ENCODE data around the gene BSDC1. TPM values are rescaled to one million over a fixed set of nuclear protein-coding genes. Genes with fewer than 3 reads are reported as not detected.

The BSDC1 gene
- total RNA-seq, 1 experiment from 2014 or later = 44.3 TPM

GRCh38 chr1:32353886-32354570 is 40.2 kb downstream of the BSDC1 start:
- H3K4me3 Mint-ChIP-seq = no peak overlapping the region
- DNase-seq (ENCODE audit: low spot score) (no peak), ATAC-seq (no peak)
- peaks cover 18% of the 10 kb centered on the region for H3K4me1 Mint-ChIP-seq
- peaks cover 11% of the 10 kb centered on the region for H3K9me3 Mint-ChIP-seq
- peak overlapping the region; percentile 31; the same call in 1 of the 2 replicates for H3K27ac Mint-ChIP-seq
- peaks cover 52% of the 10 kb centered on the region for H3K27me3 Mint-ChIP-seq (ENCODE audit: low read depth)
- TF ChIP-seq SOX15 (CRISPR knock-in tag; IDR thresholded peaks at IDR 0.05) = no peak
- no peak for TF ChIP-seq CREB1 (CRISPR knock-in tag; IDR thresholded peaks at IDR 0.05)
- TF ChIP-seq AR (CRISPR knock-in tag; IDR thresholded peaks at IDR 0.05) = no peak
- TF ChIP-seq NR2C2 (CRISPR knock-in tag; IDR thresholded peaks at IDR 0.05) = no peak
- TF ChIP-seq ELF4 (CRISPR knock-in tag; IDR thresholded peaks at IDR 0.05; ENCODE audit: low read depth) = no peak
- TF ChIP-seq FOXK1 (CRISPR knock-in tag; IDR thresholded peaks at IDR 0.05) = no peak
- no peak for TF ChIP-seq ZBTB43 (CRISPR knock-in tag; IDR thresholded peaks at IDR 0.05)
- POLR2A ChIA-PET = interaction anchor here (1.0 to 2.6 kb wide), 3 partner anchors 12 to 40 kb away, joined by 3 to 18 read pairs (median 8); partner anchors contain the start of genes BSDC1 and MARCKSL1
- CTCF ChIA-PET = interaction anchor here (0.9 kb wide), 1 partner anchor 105 kb away, joined by 3 read pairs; no protein-coding TSS in a partner anchor
- H3K36me3 Mint-ChIP-seq = peaks cover 11% of the 10 kb centered on the region

- CTCF ChIA-PET = interaction anchor here (0.9 kb wide), 1 partner anchor 105 kb away, joined by 3 read pairs; no protein-coding TSS in a partner anchor
- peaks cover 11% of the 10 kb centered on the region for H3K9me3 Mint-ChIP-seq
- H3K27me3 Mint-ChIP-seq (ENCODE audit: low read depth) = peaks cover 52% of the 10 kb centered on the region
- ATAC-seq (no peak), DNase-seq (ENCODE audit: low spot score) (no peak)
- peaks cover 11% of the 10 kb centered on the region for H3K36me3 Mint-ChIP-seq
- peaks cover 18% of the 10 kb centered on the region for H3K4me1 Mint-ChIP-seq
- peak overlapping the region; percentile 31; the same call in 1 of the 2 replicates for H3K27ac Mint-ChIP-seq
- POLR2A ChIA-PET = interaction anchor here (1.0 to 2.6 kb wide), 3 partner anchors 12 to 41 kb away, joined by 3 to 18 read pairs (median 8); partner anchors contain the start of genes BSDC1 and MARCKSL1
- peak overlapping the region; percentile 60; the same call in 1 of the 2 replicates for H3K4me3 Mint-ChIP-seq
- TF ChIP-seq FOXP1 (CRISPR knock-in tag; IDR thresholded peaks at IDR 0.05; ENCODE audit: borderline replicate concordance) (no peak), OVOL2 (CRISPR knock-in tag; IDR thresholded peaks at IDR 0.05; ENCODE audit: borderline replicate concordance) (no peak), ATF3 (CRISPR knock-in tag; conservative IDR thresholded peaks at IDR 0.05) (no peak), MXD4 (CRISPR knock-in tag; IDR thresholded peaks at IDR 0.05; ENCODE audit: borderline replicate concordance) (no peak), TCF7 (CRISPR knock-in tag; IDR thresholded peaks at IDR 0.05; ENCODE audit: low read depth) (no peak), ERG (CRISPR knock-in tag; IDR thresholded peaks at IDR 0.05) (no peak), ZNF532 (CRISPR knock-in tag; IDR thresholded peaks at IDR 0.05; ENCODE audit: borderline replicate concordance) (no peak), ESRRA (CRISPR knock-in tag; IDR thresholded peaks at IDR 0.05; ENCODE audit: borderline replicate concordance) (no peak), ZBTB43 (CRISPR knock-in tag; IDR thresholded peaks at IDR 0.05) (no peak), ATF6 (CRISPR knock-in tag; IDR thresholded peaks at IDR 0.05) (no peak), JUN (CRISPR knock-in tag; IDR thresholded peaks at IDR 0.05) (no peak)
Measured at GRCh38 chr1:32353431-32353830, 40.8 kb downstream of the BSDC1 start.
